ENCODE measurements around the gene AK2.

The AK2 gene

GRCh38 chr1:32964461-32965250, 72.0 kb downstream of the AK2 start, which contains the start of gene RNF19B:
RNF19B (minus strand) TSS chr1:32964809; CDS start chr1:32964685, 124 bp downstream.
- peak; percentile 92 for ATAC-seq (ENCODE audit: low read depth)
- Histone ChIP-seq H3K4me3 (ENCODE audit: severe bottlenecking) (peak within 1 kb of the TSS; percentile 72), H3K27me3 (ENCODE audit: insufficient read depth, poor library complexity, severe bottlenecking) (no peaks in the 10 kb centered on the region), H3K9me3 (ENCODE audit: severe bottlenecking) (no peaks in the 10 kb centered on the region), H3K27ac (ENCODE audit: poor library complexity, severe bottlenecking) (peak within 1 kb of the TSS; percentile 50), H3K36me3 (ENCODE audit: low read depth) (no peaks in the 10 kb centered on the region), H3K4me1 (ENCODE audit: insufficient read depth, poor library complexity, severe bottlenecking) (peaks cover 8% of the 10 kb centered on the region)
- no peak for TF ChIP-seq CTCF (IDR thresholded peaks at IDR 0.05; ENCODE audit: poor library complexity, severe bottlenecking)
- peak; percentile 94 for DNase-seq (ENCODE audit: low spot score)

DNA sequence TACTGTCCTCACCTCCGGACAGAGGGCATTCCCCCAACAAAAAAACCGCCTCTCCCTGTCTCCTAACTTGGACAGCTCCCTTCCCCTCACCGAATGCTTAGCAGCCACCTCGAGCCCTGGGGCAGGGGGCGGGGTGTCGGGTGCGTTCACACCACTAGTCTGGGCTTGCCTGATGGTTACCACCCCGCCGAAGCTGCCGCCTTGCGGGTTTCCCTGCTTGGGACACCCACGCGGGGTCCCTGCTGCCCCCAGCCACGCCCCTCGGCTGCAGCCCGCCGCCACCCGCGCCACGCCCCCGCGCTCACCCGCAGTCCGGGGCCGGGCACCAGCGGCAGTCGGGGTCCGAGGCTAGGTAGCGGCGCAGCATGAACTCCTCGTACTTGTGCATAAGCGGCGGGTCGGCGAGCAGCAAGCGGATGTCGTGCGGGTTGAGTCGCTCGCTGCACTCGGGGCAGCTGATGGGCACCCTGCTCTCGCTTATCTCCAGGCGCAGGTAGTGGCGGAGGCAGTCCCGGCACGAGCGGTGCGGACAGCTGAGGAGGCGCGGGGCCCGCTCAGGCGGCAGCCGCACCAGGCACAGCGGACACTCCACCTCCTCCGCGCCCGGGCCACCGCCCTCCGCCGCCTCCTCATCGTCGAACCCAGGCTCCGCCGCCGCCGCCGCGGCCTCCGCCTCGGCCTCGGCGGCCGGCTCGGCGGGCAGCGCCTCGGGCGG, 72.8 kb downstream of the AK2 start:
- H3K4me1 ChIP-seq (ENCODE audit: insufficient read depth, poor library complexity, severe bottlenecking): peaks cover 8% of the 10 kb centered on the region
- no peaks in the 10 kb centered on the region for H3K36me3 ChIP-seq (ENCODE audit: low read depth)
- H3K4me3 ChIP-seq (ENCODE audit: severe bottlenecking): peak overlapping the region; percentile 72
- ATAC-seq (ENCODE audit: low read depth) (peak; percentile 59), DNase-seq (ENCODE audit: low spot score) (peak; percentile 87)
- H3K9me3 ChIP-seq (ENCODE audit: severe bottlenecking): no peaks in the 10 kb centered on the region
- TF ChIP-seq CTCF (IDR thresholded peaks at IDR 0.05; ENCODE audit: poor library complexity, severe bottlenecking): no peak
- H3K27me3 ChIP-seq (ENCODE audit: insufficient read depth, poor library complexity, severe bottlenecking): no peaks in the 10 kb centered on the region
- peak overlapping the region; percentile 50 for H3K27ac ChIP-seq (ENCODE audit: poor library complexity, severe bottlenecking)

GRCh38 chr1:32962248-32962896, 74.3 kb downstream of the AK2 start:
- no peak for TF ChIP-seq CTCF (IDR thresholded peaks at IDR 0.05; ENCODE audit: poor library complexity, severe bottlenecking)
- H3K27me3 ChIP-seq (ENCODE audit: insufficient read depth, poor library complexity, severe bottlenecking): no peaks in the 10 kb centered on the region
- peaks cover 8% of the 10 kb centered on the region for H3K4me1 ChIP-seq (ENCODE audit: insufficient read depth, poor library complexity, severe bottlenecking)
- peak overlapping the region; percentile 50 for H3K27ac ChIP-seq (ENCODE audit: poor library complexity, severe bottlenecking)
- DNase-seq (ENCODE audit: low spot score) (no peak), ATAC-seq (ENCODE audit: low read depth) (no peak)
- no peaks in the 10 kb centered on the region for H3K9me3 ChIP-seq (ENCODE audit: severe bottlenecking)
- no peaks in the 10 kb centered on the region for H3K36me3 ChIP-seq (ENCODE audit: low read depth)
- H3K4me3 ChIP-seq (ENCODE audit: severe bottlenecking): peak overlapping the region; percentile 72

DNA sequence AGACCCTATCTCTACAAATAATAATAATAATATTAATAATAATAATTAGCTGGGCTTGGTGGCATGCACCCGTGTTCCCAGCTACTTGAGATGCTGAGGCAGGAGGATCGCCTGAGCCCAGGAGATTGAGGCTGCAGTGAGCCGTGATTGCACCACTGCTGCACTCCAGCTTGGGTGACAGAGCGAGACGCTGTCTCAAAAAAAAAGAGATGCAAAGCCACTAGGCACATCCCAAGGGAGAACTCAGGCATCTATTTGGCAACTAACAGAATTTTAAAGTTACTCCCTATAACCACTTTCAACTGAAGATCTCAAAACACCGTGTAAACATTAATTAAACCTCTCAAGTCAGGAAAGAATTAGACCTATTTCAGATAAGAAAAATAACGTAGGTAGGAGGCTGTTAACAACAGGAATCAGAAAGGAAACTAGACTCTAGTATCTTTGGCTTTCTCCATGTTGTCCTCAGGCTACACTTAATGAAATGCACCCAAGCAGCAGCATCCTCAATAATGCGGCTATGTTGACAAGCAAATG, 75.8 kb downstream of the AK2 start:
- ATAC-seq (ENCODE audit: low read depth) (no peak), DNase-seq (ENCODE audit: low spot score) (no peak)
- Histone ChIP-seq H3K27me3 (ENCODE audit: insufficient read depth, poor library complexity, severe bottlenecking) (no peaks in the 10 kb centered on the region), H3K36me3 (ENCODE audit: low read depth) (no peaks in the 10 kb centered on the region; the same call in 1 of the 2 replicates), H3K4me1 (ENCODE audit: insufficient read depth, poor library complexity, severe bottlenecking) (peaks cover 8% of the 10 kb centered on the region), H3K4me3 (ENCODE audit: severe bottlenecking) (no peak overlapping the region), H3K9me3 (ENCODE audit: severe bottlenecking) (no peaks in the 10 kb centered on the region), H3K27ac (ENCODE audit: poor library complexity, severe bottlenecking) (no peak overlapping the region)
- TF ChIP-seq CTCF (IDR thresholded peaks at IDR 0.05; ENCODE audit: poor library complexity, severe bottlenecking): no peak
